SK-N-MC (cell line): Measurements from ENCODE around the gene CYB561.

ENCODE experiments used
- EZH2 ChIP-seq: fragments of 200-600 bp; sonication (generic); IDR thresholded peaks from one replicate; pipeline ENCODE4 v1.6.1; 2017; ENCODE audit warnings: antibody characterized with exemption
- POLR2AphosphoS5 ChIP-seq: IDR thresholded peaks from 2 replicates; pipeline ENCODE4 v1.6.1; 2012; ENCODE audit warnings: mild to moderate bottlenecking, low read depth, low read length, borderline replicate concordance

- no peak for TF ChIP-seq EZH2
- TF ChIP-seq POLR2AphosphoS5 = no peak
These were observed 30.9 kb upstream of the CYB561 start, which contains the start of gene ACE for GRCh38 chr17:63476854-63477479.
